ENCODE data around the gene GALNTL6.

GRCh38 chr4:171981185-171981584 is 168.0 kb downstream of the GALNTL6 start:
- TF ChIP-seq USF2 (CRISPR knock-in tag; IDR thresholded peaks at IDR 0.05) (no peak), CCAR2 (IDR thresholded peaks at IDR 0.05; ENCODE audit: low read depth, low read length) (no peak), EP300 (IDR thresholded peaks at IDR 0.05; ENCODE audit: low read length) (no peak), MLX (CRISPR knock-in tag; conservative IDR thresholded peaks at IDR 0.05) (no peak), SP2 (IDR thresholded peaks at IDR 0.05; ENCODE audit: extremely low read depth, low read depth, low read length, poor library complexity, severe bottlenecking) (no peak), CEBPG (CRISPR knock-in tag; IDR thresholded peaks at IDR 0.05) (no peak), CEBPG (tag; conservative IDR thresholded peaks at IDR 0.05 in 1 of 2, IDR thresholded peaks at IDR 0.05 in 1 of 2) (no peak), RAD21 (CRISPR knock-in tag; conservative IDR thresholded peaks at IDR 0.05 in 1 of 2, IDR thresholded peaks at IDR 0.05 in 1 of 2) (no peak)

Data from K562 (cell line).